ENCODE results near the gene KRT34. TPM values are rescaled to one million over a fixed set of nuclear protein-coding genes. Genes with fewer than 3 reads are reported as not detected.

The KRT34 gene
- total RNA-seq, 1 donor, result 11.2 TPM

DNA sequence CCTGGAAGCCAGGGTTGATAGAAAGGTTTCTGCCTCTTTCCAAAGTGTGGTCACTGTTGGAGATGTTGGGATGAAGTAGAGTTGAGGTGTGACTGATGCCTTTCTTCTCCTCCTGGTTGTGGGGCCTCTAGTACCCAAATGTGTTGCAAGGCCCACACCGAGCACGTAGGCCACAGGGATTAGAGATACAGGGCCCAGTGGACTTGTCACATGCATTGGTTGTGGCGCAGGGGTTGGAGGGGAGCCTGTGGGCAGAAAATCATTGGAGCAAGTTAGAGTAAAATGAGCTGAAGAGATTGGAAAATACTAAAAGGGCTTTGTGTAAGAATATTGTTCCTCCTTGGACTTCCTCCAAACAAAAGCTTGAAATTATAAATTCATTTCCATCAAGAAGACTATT is 36.1 kb downstream of the KRT34 start:
- no peak for DNase-seq (ENCODE audit: insufficient read length, low spot score, missing footprints)
- no peaks in the 10 kb centered on the region for H3K36me3 ChIP-seq (ENCODE audit: insufficient read depth, low read length)
- no peaks in the 10 kb centered on the region for H3K4me1 ChIP-seq (ENCODE audit: insufficient read depth, low read length)
- no peak overlapping the region for H3K4me3 ChIP-seq (ENCODE audit: insufficient read depth, low read length)
- H3K79me2 ChIP-seq (ENCODE audit: insufficient read depth, low read length), result no peaks in the 10 kb centered on the region
- peaks cover 1% of the 10 kb centered on the region for H3K9me3 ChIP-seq (ENCODE audit: low read depth, low read length)
- H2AFZ ChIP-seq (ENCODE audit: low read length), result no peak overlapping the region
- H3K27ac ChIP-seq (ENCODE audit: low read depth, low read length), result no peak overlapping the region
- TF ChIP-seq, protein P1, sequence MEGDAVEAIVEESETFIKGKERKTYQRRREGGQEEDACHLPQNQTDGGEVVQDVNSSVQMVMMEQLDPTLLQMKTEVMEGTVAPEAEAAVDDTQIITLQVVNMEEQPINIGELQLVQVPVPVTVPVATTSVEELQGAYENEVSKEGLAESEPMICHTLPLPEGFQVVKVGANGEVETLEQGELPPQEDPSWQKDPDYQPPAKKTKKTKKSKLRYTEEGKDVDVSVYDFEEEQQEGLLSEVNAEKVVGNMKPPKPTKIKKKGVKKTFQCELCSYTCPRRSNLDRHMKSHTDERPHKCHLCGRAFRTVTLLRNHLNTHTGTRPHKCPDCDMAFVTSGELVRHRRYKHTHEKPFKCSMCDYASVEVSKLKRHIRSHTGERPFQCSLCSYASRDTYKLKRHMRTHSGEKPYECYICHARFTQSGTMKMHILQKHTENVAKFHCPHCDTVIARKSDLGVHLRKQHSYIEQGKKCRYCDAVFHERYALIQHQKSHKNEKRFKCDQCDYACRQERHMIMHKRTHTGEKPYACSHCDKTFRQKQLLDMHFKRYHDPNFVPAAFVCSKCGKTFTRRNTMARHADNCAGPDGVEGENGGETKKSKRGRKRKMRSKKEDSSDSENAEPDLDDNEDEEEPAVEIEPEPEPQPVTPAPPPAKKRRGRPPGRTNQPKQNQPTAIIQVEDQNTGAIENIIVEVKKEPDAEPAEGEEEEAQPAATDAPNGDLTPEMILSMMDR (IDR thresholded peaks at IDR 0.05; ENCODE audit: extremely low read depth, low read depth, low read length), result no peak
- no peaks in the 10 kb centered on the region for H4K20me1 ChIP-seq (ENCODE audit: insufficient read depth, low read length)
- H3K27me3 ChIP-seq (ENCODE audit: insufficient read depth, low read length), result no peaks in the 10 kb centered on the region
- H3K4me2 ChIP-seq (ENCODE audit: insufficient read depth, low read length), result no peak overlapping the region

DNA sequence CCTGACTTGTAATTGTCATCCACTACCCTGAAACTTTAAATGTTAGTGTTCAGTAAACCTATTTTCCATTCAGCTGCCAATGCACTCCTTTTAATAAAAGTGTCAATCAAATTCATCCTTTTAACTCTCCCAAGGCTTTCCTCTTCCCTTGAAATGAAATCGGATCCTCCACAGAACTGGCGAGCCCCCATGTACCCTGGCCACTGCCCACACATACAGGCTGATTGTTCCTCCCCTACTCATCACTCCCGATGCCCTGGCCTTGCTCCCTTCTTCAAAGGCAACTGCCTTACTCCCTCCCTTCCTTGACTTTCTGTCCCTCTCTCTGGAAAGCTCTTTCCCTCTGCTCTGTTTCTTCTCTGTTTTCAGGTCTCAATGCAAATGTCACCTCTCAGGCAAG is 39.1 kb downstream of the KRT34 start:
- Histone ChIP-seq H3K79me2 (ENCODE audit: insufficient read depth, low read length) (no peaks in the 10 kb centered on the region), H4K20me1 (ENCODE audit: insufficient read depth, low read length) (no peaks in the 10 kb centered on the region), H3K4me1 (ENCODE audit: insufficient read depth, low read length) (no peaks in the 10 kb centered on the region), H3K27me3 (ENCODE audit: insufficient read depth, low read length) (no peaks in the 10 kb centered on the region), H2AFZ (ENCODE audit: low read length) (no peak overlapping the region), H3K4me3 (ENCODE audit: insufficient read depth, low read length) (no peak overlapping the region), H3K27ac (ENCODE audit: low read depth, low read length) (no peak overlapping the region), H3K9me3 (ENCODE audit: low read depth, low read length) (peaks cover 1% of the 10 kb centered on the region), H3K36me3 (ENCODE audit: insufficient read depth, low read length) (no peaks in the 10 kb centered on the region), H3K4me2 (ENCODE audit: insufficient read depth, low read length) (no peak overlapping the region)
- TF ChIP-seq, protein P1 (IDR thresholded peaks at IDR 0.05; ENCODE audit: extremely low read depth, low read depth, low read length), result no peak
- peak; percentile 35 for DNase-seq (ENCODE audit: insufficient read length, low spot score, missing footprints)

DNA sequence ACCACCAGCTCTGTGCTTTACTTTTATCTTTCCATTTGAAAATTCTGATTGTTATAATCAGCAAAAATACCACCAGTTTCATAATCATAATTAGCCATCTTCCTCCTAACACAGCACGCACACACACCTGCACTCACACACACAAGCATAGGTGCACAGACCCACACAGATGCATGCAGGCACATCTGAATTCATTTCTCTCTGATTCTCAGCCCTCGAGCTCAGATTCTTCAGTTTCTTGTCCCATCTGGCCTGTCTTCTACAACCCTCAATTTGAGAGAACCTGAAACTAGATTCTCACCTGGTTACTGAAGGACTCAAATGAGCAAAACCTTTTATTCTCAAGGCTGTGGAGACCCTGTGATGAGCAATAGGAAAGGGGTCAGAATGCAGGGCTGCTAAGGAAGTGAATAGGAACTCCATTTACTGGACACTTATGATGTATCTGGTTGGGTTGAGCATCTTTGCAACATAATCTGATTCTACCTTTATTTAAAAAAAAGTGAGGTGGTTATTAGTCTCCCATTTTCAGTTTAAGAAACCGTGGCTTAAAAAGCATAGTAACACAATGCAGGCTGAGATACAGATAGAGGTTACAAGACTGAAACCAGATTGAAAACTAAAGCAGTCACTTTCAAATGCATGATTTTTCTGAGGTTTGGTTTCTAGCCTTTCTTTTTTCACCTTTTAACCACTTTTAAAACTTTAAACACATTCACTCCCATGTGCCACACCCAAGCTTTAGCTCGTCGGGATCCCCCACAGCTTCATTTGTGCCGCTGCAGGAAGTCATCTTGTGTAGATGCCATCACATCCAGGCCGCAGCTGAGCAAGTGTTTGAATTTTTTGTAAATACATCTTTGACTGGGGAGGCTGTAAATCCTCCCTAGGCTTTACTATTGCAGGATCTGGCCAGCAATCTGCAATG is 40.9 kb downstream of the KRT34 start:
- Histone ChIP-seq H3K79me2 (ENCODE audit: insufficient read depth, low read length) (no peaks in the 10 kb centered on the region), H3K4me2 (ENCODE audit: insufficient read depth, low read length) (no peak overlapping the region), H3K36me3 (ENCODE audit: insufficient read depth, low read length) (no peaks in the 10 kb centered on the region), H3K27ac (ENCODE audit: low read depth, low read length) (no peak overlapping the region), H3K4me1 (ENCODE audit: insufficient read depth, low read length) (no peaks in the 10 kb centered on the region), H3K4me3 (ENCODE audit: insufficient read depth, low read length) (no peak overlapping the region), H4K20me1 (ENCODE audit: insufficient read depth, low read length) (no peaks in the 10 kb centered on the region), H3K9me3 (ENCODE audit: low read depth, low read length) (peaks cover 1% of the 10 kb centered on the region), H2AFZ (ENCODE audit: low read length) (no peak overlapping the region), H3K27me3 (ENCODE audit: insufficient read depth, low read length) (no peaks in the 10 kb centered on the region)
- DNase-seq (ENCODE audit: insufficient read length, low spot score, missing footprints), result peak; percentile 54
- TF ChIP-seq, protein P1 (IDR thresholded peaks at IDR 0.05; ENCODE audit: extremely low read depth, low read depth, low read length), result no peak

DNA sequence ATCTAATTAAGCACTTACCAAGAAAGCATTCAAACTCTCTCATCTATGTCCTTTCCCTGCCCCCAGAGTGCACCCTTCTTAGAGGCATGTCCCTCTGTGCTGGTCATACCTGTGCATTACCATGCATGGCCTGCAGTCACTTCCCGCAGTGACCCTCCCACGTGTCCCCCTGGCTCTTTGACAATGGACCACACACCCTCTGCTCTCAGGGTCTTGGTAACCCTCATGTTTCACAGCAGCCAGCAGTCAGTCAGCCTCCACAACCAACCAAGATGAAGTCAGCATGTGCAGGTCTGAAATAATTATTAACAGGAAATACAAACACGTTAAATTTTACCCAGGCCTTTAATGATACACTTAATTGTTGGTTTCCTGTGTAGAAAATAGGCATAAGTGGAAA is 41.6 kb downstream of the KRT34 start:
- DNase-seq (ENCODE audit: insufficient read length, low spot score, missing footprints), result no peak
- no peak overlapping the region for H3K4me3 ChIP-seq (ENCODE audit: insufficient read depth, low read length)
- H3K4me1 ChIP-seq (ENCODE audit: insufficient read depth, low read length), result no peaks in the 10 kb centered on the region
- H4K20me1 ChIP-seq (ENCODE audit: insufficient read depth, low read length), result no peaks in the 10 kb centered on the region
- no peaks in the 10 kb centered on the region for H3K27me3 ChIP-seq (ENCODE audit: insufficient read depth, low read length)
- no peak overlapping the region for H2AFZ ChIP-seq (ENCODE audit: low read length)
- no peak overlapping the region for H3K4me2 ChIP-seq (ENCODE audit: insufficient read depth, low read length)
- no peaks in the 10 kb centered on the region for H3K79me2 ChIP-seq (ENCODE audit: insufficient read depth, low read length)
- no peak overlapping the region for H3K27ac ChIP-seq (ENCODE audit: low read depth, low read length)
- peaks cover 1% of the 10 kb centered on the region for H3K9me3 ChIP-seq (ENCODE audit: low read depth, low read length)
- no peaks in the 10 kb centered on the region for H3K36me3 ChIP-seq (ENCODE audit: insufficient read depth, low read length)
- TF ChIP-seq, protein P1 (IDR thresholded peaks at IDR 0.05; ENCODE audit: extremely low read depth, low read depth, low read length), result no peak

Data from osteoblast (primary cell).